ENCODE data around the gene RBPJL. TPM values are rescaled to one million over a fixed set of nuclear protein-coding genes. Genes with fewer than 3 reads are reported as not detected.

The RBPJL gene
- total and polyA plus RNA-seq, 2 donors from 2014 or later: not detected

DNA sequence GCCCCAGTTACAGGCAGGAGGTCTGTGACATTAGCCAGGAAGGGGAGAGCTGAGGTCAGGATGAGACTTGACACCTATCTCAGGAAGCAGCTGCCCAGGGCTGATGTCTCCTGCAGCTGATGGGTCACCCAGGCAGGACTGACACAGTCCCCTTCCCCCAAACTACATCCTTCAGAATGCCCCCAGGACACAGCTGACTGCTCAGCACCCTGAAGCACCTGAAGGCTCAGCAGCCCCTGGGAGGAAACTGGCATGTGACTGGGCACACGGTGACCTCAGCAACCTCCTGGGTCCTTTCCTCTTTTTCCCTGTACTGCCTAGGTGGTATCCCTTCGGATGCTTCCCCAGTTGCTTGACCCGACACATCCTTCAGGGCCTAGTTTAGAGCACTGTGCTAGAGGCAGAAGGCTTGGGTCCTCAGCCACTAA is 39.7 kb downstream of the RBPJL start:
- peak overlapping the region; percentile 41 to 100 (median 92) for H3K9ac ChIP-seq (ENCODE audit: low read length in 3 of 3)
- no peak for FAIRE-seq

DNA sequence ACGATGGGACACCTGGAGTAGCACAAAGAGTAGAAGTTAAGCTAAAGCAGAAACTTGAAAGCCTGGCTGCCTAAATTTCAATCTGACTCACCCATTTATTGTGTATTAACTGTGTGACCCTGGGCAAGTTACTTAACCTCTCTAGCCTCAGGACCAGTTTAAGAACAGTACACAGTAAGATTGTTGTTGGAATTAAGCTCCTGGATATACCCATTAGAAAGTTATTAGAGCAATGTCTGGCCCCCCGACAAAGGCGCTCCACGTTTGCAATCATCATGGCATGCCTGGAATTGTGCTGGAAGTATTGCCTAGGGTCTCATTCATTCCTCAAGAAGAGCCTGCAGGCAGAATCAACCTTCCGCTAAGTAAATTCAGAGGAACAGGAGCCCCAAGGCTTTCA is 40.2 kb downstream of the RBPJL start:
- intact Hi-C loops (cut with DNase I): no loop called here
- TF ChIP-seq, protein P1, sequence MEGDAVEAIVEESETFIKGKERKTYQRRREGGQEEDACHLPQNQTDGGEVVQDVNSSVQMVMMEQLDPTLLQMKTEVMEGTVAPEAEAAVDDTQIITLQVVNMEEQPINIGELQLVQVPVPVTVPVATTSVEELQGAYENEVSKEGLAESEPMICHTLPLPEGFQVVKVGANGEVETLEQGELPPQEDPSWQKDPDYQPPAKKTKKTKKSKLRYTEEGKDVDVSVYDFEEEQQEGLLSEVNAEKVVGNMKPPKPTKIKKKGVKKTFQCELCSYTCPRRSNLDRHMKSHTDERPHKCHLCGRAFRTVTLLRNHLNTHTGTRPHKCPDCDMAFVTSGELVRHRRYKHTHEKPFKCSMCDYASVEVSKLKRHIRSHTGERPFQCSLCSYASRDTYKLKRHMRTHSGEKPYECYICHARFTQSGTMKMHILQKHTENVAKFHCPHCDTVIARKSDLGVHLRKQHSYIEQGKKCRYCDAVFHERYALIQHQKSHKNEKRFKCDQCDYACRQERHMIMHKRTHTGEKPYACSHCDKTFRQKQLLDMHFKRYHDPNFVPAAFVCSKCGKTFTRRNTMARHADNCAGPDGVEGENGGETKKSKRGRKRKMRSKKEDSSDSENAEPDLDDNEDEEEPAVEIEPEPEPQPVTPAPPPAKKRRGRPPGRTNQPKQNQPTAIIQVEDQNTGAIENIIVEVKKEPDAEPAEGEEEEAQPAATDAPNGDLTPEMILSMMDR (IDR thresholded peaks at IDR 0.05; ENCODE audit: borderline replicate concordance, extremely low read depth, insufficient read depth): no peak
- Histone ChIP-seq H3K9me3 (ENCODE audit: control insufficient read depth in 2 of 3, insufficient read depth in 1 of 3, low read length in 3 of 3) (no peaks in the 10 kb centered on the region), H3K4me3 (ENCODE audit: low read length in 3 of 3) (peak overlapping the region; percentile 66 to 85 (median 77)), H3K9ac (ENCODE audit: low read length in 3 of 3) (peak overlapping the region; percentile 41 to 100 (median 92)), H3K36me3 (ENCODE audit: control insufficient read depth in 2 of 3, insufficient read depth in 3 of 3, low read length in 3 of 3) (no peaks in the 10 kb centered on the region), H3K27ac (ENCODE audit: low read depth in 2 of 2, low read length in 2 of 2) (peak overlapping the region; percentile 96 to 99), H3K4me1 (ENCODE audit: control insufficient read depth in 2 of 3, insufficient read depth in 2 of 3, low read depth in 1 of 3, low read length in 3 of 3) (peaks cover 0 to 23% (median 23%) of the 10 kb centered on the region in 3 donors), H3K27me3 (ENCODE audit: control insufficient read depth, insufficient read depth, low read length) (no peaks in the 10 kb centered on the region)
- DNase-seq (no peak), FAIRE-seq (no peak)

More for the DNA sequence above, 39.7 kb downstream of the RBPJL start:
- intact Hi-C loops (cut with DNase I): no loop called here
- Histone ChIP-seq H3K36me3 (ENCODE audit: control insufficient read depth in 2 of 3, insufficient read depth in 3 of 3, low read length in 3 of 3) (no peaks in the 10 kb centered on the region), H3K9me3 (ENCODE audit: control insufficient read depth in 2 of 3, insufficient read depth in 1 of 3, low read length in 3 of 3) (no peaks in the 10 kb centered on the region), H3K27me3 (ENCODE audit: control insufficient read depth, insufficient read depth, low read length) (no peaks in the 10 kb centered on the region), H3K27ac (ENCODE audit: low read depth in 2 of 2, low read length in 2 of 2) (peak overlapping the region; percentile 96 to 99), H3K4me3 (ENCODE audit: low read length in 3 of 3) (peak overlapping the region; percentile 66 to 85 (median 77)), H3K4me1 (ENCODE audit: control insufficient read depth in 2 of 3, insufficient read depth in 2 of 3, low read depth in 1 of 3, low read length in 3 of 3) (peaks cover 0 to 29% (median 26%) of the 10 kb centered on the region in 3 donors)
- peak in 1 of 5 donors; percentile 52 for DNase-seq
- TF ChIP-seq, protein P1 (IDR thresholded peaks at IDR 0.05; ENCODE audit: borderline replicate concordance, extremely low read depth, insufficient read depth): no peak

DNA sequence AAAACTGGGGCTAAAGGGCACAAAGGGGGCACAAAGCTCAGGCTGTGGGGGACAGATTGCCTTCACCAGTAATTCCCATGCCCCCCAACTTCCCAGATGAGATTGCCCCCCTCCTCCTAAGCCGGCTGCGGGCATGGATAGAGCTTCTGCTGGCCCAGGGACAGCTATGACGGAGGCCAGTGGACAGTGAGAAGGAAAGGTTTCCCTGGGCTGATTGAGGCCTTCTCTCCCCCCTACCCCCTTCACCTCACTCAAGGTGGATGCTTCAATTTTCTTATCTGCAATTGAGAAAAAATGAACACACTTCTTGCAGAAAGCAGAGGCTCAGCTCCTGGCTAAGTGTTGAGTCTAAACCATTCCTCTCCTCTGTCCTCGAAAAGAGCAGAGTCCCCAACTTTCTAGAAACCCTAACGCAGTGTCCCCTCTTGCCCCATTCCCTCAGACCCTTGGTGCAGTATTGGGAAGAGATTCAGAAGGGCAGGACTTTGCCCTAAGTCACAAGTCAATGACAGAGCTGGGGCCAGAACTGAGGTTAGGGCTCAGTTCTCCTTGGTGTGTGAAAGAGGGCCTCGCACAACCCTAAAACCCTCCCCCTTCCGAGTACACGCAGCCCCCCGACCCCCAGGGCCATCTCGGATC is 40.8 kb downstream of the RBPJL start:
- no peaks in the 10 kb centered on the region for H3K27me3 ChIP-seq (ENCODE audit: control insufficient read depth, insufficient read depth, low read length)
- peaks cover 0 to 22% (median 18%) of the 10 kb centered on the region in 3 donors for H3K4me1 ChIP-seq (ENCODE audit: control insufficient read depth in 2 of 3, insufficient read depth in 2 of 3, low read depth in 1 of 3, low read length in 3 of 3)
- H3K9me3 ChIP-seq (ENCODE audit: control insufficient read depth in 2 of 3, insufficient read depth in 1 of 3, low read length in 3 of 3): no peaks in the 10 kb centered on the region
- intact Hi-C loops (cut with DNase I): no loop called here
- DNase-seq: no peak
- FAIRE-seq: no peak
- H3K4me3 ChIP-seq (ENCODE audit: low read length in 3 of 3): peak overlapping the region; percentile 66 to 85 (median 77)
- H3K9ac ChIP-seq (ENCODE audit: low read length in 3 of 3): peak overlapping the region; percentile 41 to 100 (median 92)
- no peaks in the 10 kb centered on the region for H3K36me3 ChIP-seq (ENCODE audit: control insufficient read depth in 2 of 3, insufficient read depth in 3 of 3, low read length in 3 of 3)
- H3K27ac ChIP-seq (ENCODE audit: low read depth in 2 of 2, low read length in 2 of 2): peak overlapping the region; percentile 96 to 99
- TF ChIP-seq, protein P1 (IDR thresholded peaks at IDR 0.05; ENCODE audit: borderline replicate concordance, extremely low read depth, insufficient read depth): no peak

All from kidney (tissue), 14 donors.